ENCODE data around the gene CTBP1. TPM values are rescaled to one million over a fixed set of nuclear protein-coding genes. Genes with fewer than 3 reads are reported as not detected.

CTBP1 gene
- total and polyA plus RNA-seq, 9 of the 15 experiments (the other 6 are each of a cell fraction or from before 2014, with no cell fraction given) = 14.5 to 162 (median 68.2) TPM

GRCh38 chr4:1289207-1290164, 40.6 kb upstream of the CTBP1 start, which contains the start of gene MAEA (continued):
- TF ChIP-seq REST (IDR thresholded peaks at IDR 0.05; ENCODE audit: borderline replicate concordance) = peak; percentile 5; the same call in 1 of the 2 replicates
- no peak for TF ChIP-seq REST (CRISPR knock-in tag; IDR thresholded peaks at IDR 0.05; ENCODE audit: low read depth)
- TF ChIP-seq BRCA1 (IDR thresholded peaks at IDR 0.05) = no peak
- no peak for TF ChIP-seq BRCA1 (CRISPR knock-in tag; IDR thresholded peaks at IDR 0.05)
- no peak for TF ChIP-seq SMARCA5 (IDR thresholded peaks at IDR 0.05)
- TF ChIP-seq NR1H2 (CRISPR knock-in tag; IDR thresholded peaks at IDR 0.05) = 0 out of 2 replicates have a peak, but pooled peaks have one; percentile 21
- no peak for TF ChIP-seq ZNF780A (CRISPR knock-in tag; IDR thresholded peaks at IDR 0.05)
- 0 out of 2 replicates have a peak, but pooled peaks have one; percentile 55 for TF ChIP-seq ZNF511 (CRISPR knock-in tag; IDR thresholded peaks at IDR 0.05)
- TF ChIP-seq ZNF212 (CRISPR knock-in tag; IDR thresholded peaks at IDR 0.05) = no peak
- TF ChIP-seq CREM (IDR thresholded peaks at IDR 0.05; ENCODE audit: low read depth) = peak; percentile 92
- TF ChIP-seq HLTF (IDR thresholded peaks at IDR 0.05) = peak; percentile 33; the same call in 1 of the 2 replicates
- TF ChIP-seq ZNF133 (CRISPR knock-in tag; IDR thresholded peaks at IDR 0.05) = no peak
- TF ChIP-seq ZNF311 (CRISPR knock-in tag; IDR thresholded peaks at IDR 0.05) = no peak
- no peak for TF ChIP-seq TCF7 (IDR thresholded peaks at IDR 0.05; ENCODE audit: borderline replicate concordance)
- no peak for TF ChIP-seq SMARCE1 (IDR thresholded peaks at IDR 0.05)
- TF ChIP-seq ZBTB11 (CRISPR knock-in tag; IDR thresholded peaks at IDR 0.05) = peak in 1 of 3 experiments; percentile 82; a peak in 2 of 6 replicates

All from K562 (cell line).